HepG2 (cell line): ENCODE data around the gene TBC1D4. TPM values are rescaled to one million over a fixed set of nuclear protein-coding genes. Genes with fewer than 3 reads are reported as not detected.

Source experiments
- ATAC-seq: fragments of 200-7000 bp; cut with Tn5 transposase; 3 replicates; pipeline ENCODE4 v1.9.1; 2020; ENCODE audit warnings: mild to moderate bottlenecking, moderate library complexity
- BruUV-seq: library from RNA; stranded (reverse); fragments of 400-500 nt; replicated peaks from 2 replicates; lab custom pipeline; 2021; lab: Mats Ljungman, UMichigan
- CTCF ChIA-PET: fragments of 300-600 bp; formaldehyde crosslinking; extraction: SDS; loops from one replicate; lab custom pipeline; 2021; ENCODE audit warnings: low total read pairs, inconsistent platforms, low intra/inter-chr PET ratio; lab: Yijun Ruan, JAX
- POLR2A ChIA-PET: fragments of 350-600 bp; sonication (Branson Sonifier 250); formaldehyde crosslinking; loops from one replicate; lab custom pipeline; 2020; ENCODE audit warnings: antibody characterized with exemption, inconsistent platforms; lab: Yijun Ruan, JAX
- DNase-seq: peaks from one replicate; pipeline ENCODE4 v3.0.0-alpha.2; 2015; ENCODE audit warnings: low spot score
- FAIRE-seq: peaks from 3 replicates; lab custom pipeline; 2011; peaks lifted over from hg19 to GRCh38; lab: Jason Lieb, UNC
- H2AFZ ChIP-seq: one replicate; pipeline ENCODE4 v1.6.1; 2011; ENCODE audit warnings: low read length, inconsistent platforms
- H3K27ac ChIP-seq: fragments of 300-600 bp; 3 replicates; pipeline ENCODE4 v1.8.0; 2011; ENCODE audit warnings: mixed run types, mild to moderate bottlenecking, mixed read lengths, low read length, inconsistent platforms; ENCODE audit not compliant: insufficient read depth; ENCODE audit errors: extremely low read length
- H3K27me3 ChIP-seq, 2 experiments: fragments of 200-600 bp in 1 of 2; 2 replicates in 1 of 2; 3 replicates in 1 of 2; pipeline versions ENCODE4 v1.6.0 to v1.8.0; 2011; ENCODE audit warnings: low read length in 2 of 2, mild to moderate bottlenecking in 2 of 2, moderate library complexity in 2 of 2, inconsistent platforms in 1 of 2; ENCODE audit not compliant: insufficient read depth in 2 of 2, control insufficient read depth in 1 of 2
- H3K36me3 ChIP-seq, 2 experiments: fragments of 200-600 bp in 1 of 2; replicated peaks in 1 of 2; 2 replicates in 1 of 2; 3 replicates in 1 of 2; pipeline versions ENCODE4 v1.5.1 to v1.8.0; 2011; ENCODE audit warnings: low read length in 2 of 2, inconsistent platforms in 1 of 2; ENCODE audit not compliant: insufficient read depth in 2 of 2, control insufficient read depth in 1 of 2
- H3K4me1 ChIP-seq: 2 replicates; pipeline ENCODE4 v1.5.1; 2012; ENCODE audit warnings: low read length, inconsistent platforms; ENCODE audit not compliant: insufficient read depth
- H3K4me2 ChIP-seq: 2 replicates; pipeline ENCODE4 v1.6.0; 2011; ENCODE audit warnings: low read depth, low read length, inconsistent platforms
- H3K4me3 ChIP-seq, 3 experiments: fragments of 200-600 bp in 1 of 3; sonication (generic), shearing (Covaris generic) in 1 of 3; replicated peaks in 1 of 3; 2 replicates each; pipeline ENCODE4 v1.5.1; 2011 to 2016; ENCODE audit warnings: low read length in 3 of 3, inconsistent platforms in 2 of 3, low read depth in 2 of 3, mild to moderate bottlenecking in 2 of 3, control low read depth in 1 of 3, mixed read lengths in 1 of 3; ENCODE audit not compliant: insufficient read depth in 1 of 3
- H3K79me2 ChIP-seq: one replicate; pipeline ENCODE4 v1.6.1; 2011; ENCODE audit warnings: low read length, inconsistent platforms; ENCODE audit not compliant: insufficient read depth
- H3K9ac ChIP-seq: 2 replicates; pipeline ENCODE4 v1.6.0; 2011; ENCODE audit warnings: mild to moderate bottlenecking, low read depth, low read length, inconsistent platforms; ENCODE audit not compliant: insufficient read depth
- H3K9me3 ChIP-seq: 2 replicates; pipeline ENCODE4 v1.5.1; 2012; ENCODE audit warnings: mild to moderate bottlenecking, low read length
- H4K20me1 ChIP-seq: 2 replicates; pipeline ENCODE4 v1.6.0; 2011; ENCODE audit warnings: inconsistent platforms, mild to moderate bottlenecking, low read length, moderate library complexity; ENCODE audit not compliant: insufficient read depth
- ARID4A ChIP-seq: sonication (generic); formaldehyde crosslinking; IDR thresholded peaks from 2 replicates; pipeline ENCODE4 v1.5.0; 2020; ENCODE audit warnings: mild to moderate bottlenecking, missing genetic modification reagents, borderline replicate concordance
- DMTF1 ChIP-seq: sonication (generic); formaldehyde crosslinking; IDR thresholded peaks from 2 replicates; pipeline ENCODE4 v1.4.0; 2020; ENCODE audit warnings: mild to moderate bottlenecking, missing genetic modification reagents
- E2F1 ChIP-seq: sonication (generic); formaldehyde crosslinking; IDR thresholded peaks from 2 replicates; pipeline ENCODE4 v1.5.0; 2020; ENCODE audit warnings: missing genetic modification reagents
- ESRRA ChIP-seq: sonication (generic); formaldehyde crosslinking; IDR thresholded peaks from 2 replicates; pipeline ENCODE4 v1.5.1; 2020; ENCODE audit warnings: mild to moderate bottlenecking, low read depth, missing genetic modification reagents
- HDAC2 ChIP-seq: sonication (generic); formaldehyde crosslinking; IDR thresholded peaks from 2 replicates; pipeline ENCODE4 v1.4.0; 2020; ENCODE audit warnings: missing genetic modification reagents
- TAF1 ChIP-seq: sonication (generic); formaldehyde crosslinking; IDR thresholded peaks from 2 replicates; pipeline ENCODE4 v1.4.0; 2020; ENCODE audit warnings: missing genetic modification reagents
- ZBTB42 ChIP-seq: sonication (generic); formaldehyde crosslinking; IDR thresholded peaks from 2 replicates; pipeline ENCODE4 v1.5.0; 2020; ENCODE audit warnings: mild to moderate bottlenecking, missing genetic modification reagents
- ZNF639 ChIP-seq: conservative IDR thresholded peaks from 2 replicates; pipeline ENCODE4 v1.6.1; 2018; ENCODE audit warnings: missing genetic modification reagents
- ZNF670 ChIP-seq: sonication (generic); formaldehyde crosslinking; IDR thresholded peaks from 2 replicates; pipeline ENCODE4 v1.8.0; 2022; ENCODE audit warnings: mild to moderate bottlenecking, missing genetic modification reagents, borderline replicate concordance
- WGBS: methylation state at CpG from one replicate; pipeline ENCODE4 v1.1.6; 2017; ENCODE audit warnings: low lambda C conversion rate; 5-methylcytosine and 5-hydroxymethylcytosine counted together
- in situ Hi-C: cut with HindIII; loops from 2 replicates; pipeline ENCODE4 v1.10.0; 2017; ENCODE audit warnings: low pct_unique_long_range_greater_than_20kb; ENCODE audit not compliant: extremely low pct_ligation_motif_present
- intact Hi-C: fragments of 100-400 bp; cut with micrococcal nuclease; formaldehyde crosslinking; loops from one replicate; pipeline ENCODE4 v1.10.0; 2022; ENCODE audit not compliant: unreplicated experiment
- polyA plus RNA-seq, 8 experiments: library from polyadenylated mRNA; depleted of rRNA in 3 of 8; stranded (reverse) in 7 of 8; unstranded in 1 of 8; fragments of >200 nt; fragmentation: Illumina TruSeq in 4 of 8; extraction: Trizol in 4 of 8; gene quantifications; 2 replicates each; pipeline versions ENCODE4 v1.2.1 to v1.2.3, GENCODE V29; 2011 to 2016; ENCODE audit warnings: low read depth in 4 of 8, missing spikeins in 1 of 8, mixed read lengths in 1 of 8; ENCODE audit not compliant: insufficient read depth in 1 of 8
- total RNA-seq, 5 experiments: library from RNA; depleted of rRNA; stranded (reverse); fragments of >200 nt; fragmentation: Illumina TruSeq; extraction: Trizol; gene quantifications; 2 replicates each; pipeline ENCODE4 v1.2.3, GENCODE V29; 2016; ENCODE audit warnings: low read depth in 1 of 5

The TBC1D4 gene
- total and polyA plus RNA-seq, 2 of the 13 experiments (the other 11 are each of a cell fraction or from before 2014, with no cell fraction given): 35.9 to 64.4 TPM

GRCh38 chr13:75507027-75508001 lies 25.3 kb upstream of the TBC1D4 start:
- no peaks in the 10 kb centered on the region for H4K20me1 ChIP-seq
- ATAC-seq (peak; percentile 76), DNase-seq (no peak), FAIRE-seq (no peak)
- no peaks in the 10 kb centered on the region for H3K9me3 ChIP-seq
- WGBS: 62% methylated on average over 5 of the region's 10 CpGs
- in situ Hi-C loops: no loop called here
- peak overlapping the region; percentile 76 for H3K4me2 ChIP-seq
- BruUV-seq: no TSS peak
- intact Hi-C loops: no loop called here
- H3K4me3 ChIP-seq: peak overlapping the region in 1 of 3 experiments; percentile 57; a peak in 1 of 6 replicates
- ChIA-PET POLR2A (no interaction called here), CTCF (no interaction called here)
- H3K79me2 ChIP-seq: no peaks in the 10 kb centered on the region
- no peak overlapping the region for H3K27ac ChIP-seq
- H3K36me3 ChIP-seq: no peaks in the 10 kb centered on the region
- no peaks in the 10 kb centered on the region; a peak in 1 of 5 replicates for H3K27me3 ChIP-seq
- no peaks in the 10 kb centered on the region; the same call in 1 of the 2 replicates for H3K4me1 ChIP-seq
- no peak overlapping the region for H3K9ac ChIP-seq
- no peak overlapping the region for H2AFZ ChIP-seq
- TF ChIP-seq HDAC2 (CRISPR knock-in tag) (no peak), ESRRA (CRISPR knock-in tag) (no peak), DMTF1 (no peak), ARID4A (CRISPR knock-in tag) (no peak), TAF1 (no peak), ZNF639 (CRISPR knock-in tag) (no peak), ZNF670 (no peak), ZBTB42 (CRISPR knock-in tag) (no peak), E2F1 (no peak)
